HepG2 (cell line): ENCODE measurements around the gene CFAP61. TPM values are rescaled to one million over a fixed set of nuclear protein-coding genes. Genes with fewer than 3 reads are reported as not detected.

ENCODE experiments used
- AGO1 ChIP-seq: fragments of 200-400 bp; formaldehyde crosslinking; IDR thresholded peaks from 2 replicates; pipeline ENCODE4 v1.6.1; 2017; ENCODE audit warnings: mild to moderate bottlenecking, low read depth, low read length, moderate library complexity; ENCODE audit not compliant: poor library complexity, severe bottlenecking
- ARNT ChIP-seq: fragments of 450-650 bp; IDR thresholded peaks from 2 replicates; pipeline ENCODE4 v1.6.1; 2017
- CREM ChIP-seq, 2 experiments: sonication (generic) in 1 of 2; formaldehyde crosslinking in 1 of 2; IDR thresholded peaks; 2 replicates each; pipeline versions ENCODE4 v1.4.0 to v1.6.1; 2016 to 2020; ENCODE audit warnings: antibody characterized with exemption in 1 of 2, mild to moderate bottlenecking in 1 of 2, missing genetic modification reagents in 1 of 2
- DPF2 ChIP-seq: sonication (generic); formaldehyde crosslinking; IDR thresholded peaks from 2 replicates; pipeline ENCODE4 v1.4.0; 2020; ENCODE audit warnings: mild to moderate bottlenecking, low read depth, missing genetic modification reagents, borderline replicate concordance
- EHMT2 ChIP-seq: fragments of 200-600 bp; sonication (generic); IDR thresholded peaks from 2 replicates; pipeline ENCODE4 v1.7.0; 2017; ENCODE audit warnings: antibody characterized with exemption, low read depth, low read length, borderline replicate concordance
- HMG20B ChIP-seq: conservative IDR thresholded peaks from 2 replicates; pipeline ENCODE4 v1.6.1; 2016; ENCODE audit warnings: missing genetic modification reagents, missing compliant biosample characterization
- KDM5A ChIP-seq: fragments of 200-600 bp; sonication (generic); IDR thresholded peaks from 2 replicates; pipeline ENCODE4 v1.7.0; 2018; ENCODE audit warnings: antibody characterized with exemption, mild to moderate bottlenecking, low read length, borderline replicate concordance
- NAIF1 ChIP-seq: sonication (generic); formaldehyde crosslinking; IDR thresholded peaks from 2 replicates; pipeline ENCODE4 v1.5.0; 2020; ENCODE audit warnings: mild to moderate bottlenecking, missing genetic modification reagents, borderline replicate concordance
- NFE2L1 ChIP-seq: sonication (generic); formaldehyde crosslinking; IDR thresholded peaks from 2 replicates; pipeline ENCODE4 v1.4.0; 2020; ENCODE audit warnings: missing genetic modification reagents, mild to moderate bottlenecking, borderline replicate concordance
- PTBP1 ChIP-seq: fragments of 200-400 bp; formaldehyde crosslinking; IDR thresholded peaks from 2 replicates; pipeline ENCODE4 v1.6.1; 2018; ENCODE audit warnings: low read length, low read depth; ENCODE audit not compliant: poor library complexity, severe bottlenecking
- SIX4 ChIP-seq: sonication (generic); formaldehyde crosslinking; IDR thresholded peaks from 2 replicates; pipeline ENCODE4 v1.4.0; 2020; ENCODE audit warnings: missing genetic modification reagents
- SMC3 ChIP-seq: IDR thresholded peaks from 2 replicates; pipeline ENCODE4 v1.6.1; 2011; ENCODE audit warnings: low read length, improper control_type of control experiment
- SOX5 ChIP-seq: IDR thresholded peaks from 2 replicates; pipeline ENCODE4 v1.6.1; 2016; ENCODE audit warnings: borderline replicate concordance
- TBX2 ChIP-seq: sonication (generic); formaldehyde crosslinking; IDR thresholded peaks from 2 replicates; pipeline ENCODE4 v1.5.0; 2020; ENCODE audit warnings: missing genetic modification reagents, mild to moderate bottlenecking, borderline replicate concordance
- ZNF12 ChIP-seq: sonication (generic); formaldehyde crosslinking; IDR thresholded peaks from 2 replicates; pipeline ENCODE4 v1.5.0; 2020; ENCODE audit warnings: missing genetic modification reagents
- ZNF207 ChIP-seq: fragments of 450-650 bp; IDR thresholded peaks from 2 replicates; pipeline ENCODE4 v1.6.1; 2016; ENCODE audit warnings: antibody characterized with exemption, borderline replicate concordance
- ZNF260 ChIP-seq: sonication (generic); formaldehyde crosslinking; IDR thresholded peaks from 2 replicates; pipeline ENCODE4 v1.4.0; 2020; ENCODE audit warnings: missing genetic modification reagents, low read depth, mild to moderate bottlenecking, borderline replicate concordance
- ZNF350 ChIP-seq: sonication (generic); formaldehyde crosslinking; IDR thresholded peaks from 2 replicates; pipeline ENCODE4 v1.4.0; 2020; ENCODE audit warnings: mild to moderate bottlenecking, low read depth, missing genetic modification reagents, borderline replicate concordance
- ZNF546 ChIP-seq: sonication (generic); formaldehyde crosslinking; conservative IDR thresholded peaks from 2 replicates; pipeline ENCODE4 v1.8.1; 2023; ENCODE audit warnings: mild to moderate bottlenecking, missing genetic modification reagents
- ZNF562 ChIP-seq: sonication (generic); formaldehyde crosslinking; IDR thresholded peaks from 2 replicates; pipeline ENCODE4 v1.8.0; 2022; ENCODE audit warnings: missing genetic modification reagents, borderline replicate concordance
- ZNF574 ChIP-seq: sonication (generic); formaldehyde crosslinking; IDR thresholded peaks from 2 replicates; pipeline ENCODE4 v1.4.0; 2020; ENCODE audit warnings: missing genetic modification reagents
- ZNF652 ChIP-seq: IDR thresholded peaks from 2 replicates; pipeline ENCODE4 v1.6.1; 2016; ENCODE audit warnings: low read depth, borderline replicate concordance
- ZNF740 ChIP-seq: sonication (generic); formaldehyde crosslinking; IDR thresholded peaks from 2 replicates; pipeline ENCODE4 v1.4.0; 2020; ENCODE audit warnings: missing genetic modification reagents
- ZNF841 ChIP-seq: sonication (generic); formaldehyde crosslinking; IDR thresholded peaks from 2 replicates; pipeline ENCODE4 v1.8.1; 2023; ENCODE audit warnings: missing genetic modification reagents, borderline replicate concordance
- ZNF878 ChIP-seq: sonication (generic); formaldehyde crosslinking; IDR thresholded peaks from 2 replicates; pipeline ENCODE4 v1.8.1; 2023; ENCODE audit warnings: mild to moderate bottlenecking, missing genetic modification reagents, moderate library complexity
- ZSCAN21 ChIP-seq: sonication (generic); formaldehyde crosslinking; IDR thresholded peaks from 2 replicates; pipeline ENCODE4 v1.8.0; 2022; ENCODE audit warnings: mild to moderate bottlenecking, missing genetic modification reagents, moderate library complexity, borderline replicate concordance
- polyA plus RNA-seq, 8 experiments: library from polyadenylated mRNA; depleted of rRNA in 3 of 8; stranded (reverse) in 7 of 8; unstranded in 1 of 8; fragments of >200 nt; fragmentation: Illumina TruSeq in 4 of 8; extraction: Trizol in 4 of 8; gene quantifications; 2 replicates each; pipeline versions ENCODE4 v1.2.1 to v1.2.3, GENCODE V29; 2011 to 2016; ENCODE audit warnings: low read depth in 4 of 8, missing spikeins in 1 of 8, mixed read lengths in 1 of 8; ENCODE audit not compliant: insufficient read depth in 1 of 8
- total RNA-seq, 5 experiments: library from RNA; depleted of rRNA; stranded (reverse); fragments of >200 nt; fragmentation: Illumina TruSeq; extraction: Trizol; gene quantifications; 2 replicates each; pipeline ENCODE4 v1.2.3, GENCODE V29; 2016; ENCODE audit warnings: low read depth in 1 of 5

CFAP61 gene
- total and polyA plus RNA-seq, 2 of the 13 experiments (the other 11 are each of a cell fraction or from before 2014, with no cell fraction given): 0.27 TPM; not detected in 1

GRCh38 chr20:20017001-20017843 lies 35.1 kb upstream of the CFAP61 start, which contains the start of gene NAA20 (continued):
- TF ChIP-seq PTBP1 (no peak), TBX2 (peak; percentile 95), ZNF878 (no peak), ZNF574 (peak; percentile 99), DPF2 (CRISPR knock-in tag) (peak; percentile 43; the same call in 1 of the 2 replicates), ZNF841 (CRISPR knock-in tag) (no peak), SOX5 (CRISPR knock-in tag) (peak; percentile 78), ZNF207 (no peak), NFE2L1 (CRISPR knock-in tag) (no peak), ZNF12 (CRISPR knock-in tag) (peak; percentile 74), AGO1 (peak; percentile 67), SIX4 (CRISPR knock-in tag) (peak; percentile 62; the same call in 1 of the 2 replicates), ARNT (no peak), NAIF1 (CRISPR knock-in tag) (peak; percentile 94; the same call in 1 of the 2 replicates), EHMT2 (no peak), ZSCAN21 (peak; percentile 99), ZNF740 (peak; percentile 70; the same call in 1 of the 2 replicates), SMC3 (peak; percentile 52; the same call in 1 of the 2 replicates), KDM5A (peak; percentile 96), ZNF350 (peak; percentile 89; the same call in 1 of the 2 replicates), ZNF562 (peak; percentile 57; the same call in 1 of the 2 replicates), ZNF260 (CRISPR knock-in tag) (no peak), ZNF652 (peak; percentile 33; the same call in 1 of the 2 replicates), HMG20B (no peak), CREM (IDR thresholded peaks at IDR 0.05) (peak; percentile 66), CREM (CRISPR knock-in tag; IDR thresholded peaks at IDR 0.05) (0 out of 2 replicates have a peak, but pooled peaks have one; percentile 28), ZNF546 (CRISPR knock-in tag) (peak; percentile 99)
